GM04503 (cell line): ENCODE measurements around the gene MAP3K20.
"Not testable (repeated sequence)": the region's sequence is repeated elsewhere in the genome, so short reads cannot be mapped to it uniquely, and the experiment has no call there.

Experiments used
- DNase-seq: peaks from one replicate; pipeline ENCODE4 v3.0.0-alpha.2; 2012; ENCODE audit warnings: low read depth

Gene MAP3K20

DNA sequence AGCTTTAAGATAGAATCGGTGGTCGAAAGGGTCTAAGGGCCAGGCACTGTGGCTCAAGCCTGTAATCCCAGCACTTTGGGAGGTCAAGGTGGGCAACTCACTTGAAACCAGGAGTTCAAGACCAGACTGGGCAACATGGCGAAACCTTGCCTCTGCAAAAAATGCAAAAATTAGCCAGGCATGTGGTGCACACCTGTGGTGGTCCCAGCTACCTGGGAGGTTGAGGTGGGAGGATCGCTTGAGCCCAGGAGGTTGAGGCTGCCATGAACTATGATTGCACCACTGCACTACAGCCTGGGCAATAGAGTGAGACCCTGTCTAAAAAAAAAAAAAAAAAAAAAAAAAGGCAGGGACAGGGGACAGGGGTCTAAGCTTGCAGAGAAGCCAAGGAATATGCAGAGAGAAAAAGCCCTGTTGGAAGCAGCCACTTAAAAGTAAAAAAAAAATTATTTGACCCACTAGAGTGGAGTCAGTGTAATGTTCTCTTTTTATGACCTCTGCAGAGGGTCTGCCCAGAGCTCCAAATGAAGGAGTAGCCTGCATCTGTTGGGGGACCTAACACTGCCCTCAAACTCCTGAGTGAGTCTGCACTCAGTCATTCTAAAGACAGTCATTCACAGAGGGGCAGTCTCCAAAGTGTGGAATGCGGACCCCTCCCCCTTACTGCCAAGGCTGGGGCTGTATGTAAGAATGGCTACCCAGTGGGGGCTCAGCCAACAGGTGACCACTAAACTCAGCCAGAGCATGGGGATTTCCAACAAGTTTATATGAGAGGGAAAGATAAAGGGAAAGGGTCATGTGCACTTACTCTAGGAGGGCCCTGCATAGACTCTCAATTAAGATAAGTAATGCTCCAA, 160.5 kb downstream of the MAP3K20 start:
- DNase-seq = no peak

DNA sequence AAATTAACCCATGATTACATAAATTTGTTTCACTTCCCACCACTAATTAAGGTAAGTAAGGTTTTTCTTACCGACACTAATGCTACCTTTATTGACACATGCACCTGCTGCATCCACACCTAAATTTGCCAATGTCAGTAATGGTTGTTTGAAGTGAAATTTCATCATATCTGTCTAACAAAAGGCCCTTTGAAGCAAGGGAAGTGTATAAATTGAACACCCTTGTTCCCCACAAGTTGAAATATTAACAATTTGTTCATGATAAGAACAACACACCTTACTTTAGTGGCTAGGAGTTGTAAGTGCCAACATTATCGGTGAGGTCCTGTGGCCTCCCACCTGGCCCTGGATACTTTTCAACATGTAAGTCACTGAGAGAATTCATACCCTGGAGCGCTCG, 162.7 kb downstream of the MAP3K20 start:
- DNase-seq = no peak

DNA sequence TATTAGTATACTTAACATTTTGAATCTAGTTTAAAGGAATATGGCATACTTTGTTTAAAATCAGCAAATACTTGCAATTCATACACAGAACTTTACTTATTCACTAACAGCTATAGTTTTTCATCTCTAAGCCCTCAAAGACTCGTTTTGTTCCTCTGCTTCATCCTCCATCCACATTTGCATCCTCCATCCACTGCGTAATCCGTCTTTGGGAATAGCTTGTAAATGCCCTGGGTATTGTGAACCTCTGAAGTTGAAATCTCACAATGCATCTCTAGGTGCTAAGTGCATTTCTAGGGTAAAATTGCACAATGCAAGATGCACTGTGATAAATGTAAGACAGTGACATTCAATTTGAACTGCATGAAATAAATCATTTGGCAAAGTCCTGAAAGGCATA, 163.2 kb downstream of the MAP3K20 start:
- no peak for DNase-seq

DNA sequence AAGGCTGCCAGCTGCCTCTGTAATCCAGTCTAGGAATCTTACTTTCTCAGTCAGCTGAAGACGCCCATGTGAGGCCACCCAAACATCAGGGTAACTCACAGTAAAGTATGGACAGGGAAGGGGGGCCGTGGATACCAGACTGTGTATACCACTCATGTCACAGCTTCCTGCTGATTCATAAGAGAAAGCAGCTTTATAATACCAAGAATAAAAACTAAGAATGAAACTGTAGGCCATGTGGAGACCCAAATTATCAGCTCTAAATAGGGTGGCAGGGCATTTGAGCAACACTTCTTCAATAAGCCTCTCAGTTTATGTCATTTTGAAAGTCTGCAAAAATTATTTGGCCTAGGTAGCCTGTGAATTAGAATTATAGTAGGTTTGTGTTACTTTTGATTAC, 164.0 kb downstream of the MAP3K20 start:
- no peak for DNase-seq

DNA sequence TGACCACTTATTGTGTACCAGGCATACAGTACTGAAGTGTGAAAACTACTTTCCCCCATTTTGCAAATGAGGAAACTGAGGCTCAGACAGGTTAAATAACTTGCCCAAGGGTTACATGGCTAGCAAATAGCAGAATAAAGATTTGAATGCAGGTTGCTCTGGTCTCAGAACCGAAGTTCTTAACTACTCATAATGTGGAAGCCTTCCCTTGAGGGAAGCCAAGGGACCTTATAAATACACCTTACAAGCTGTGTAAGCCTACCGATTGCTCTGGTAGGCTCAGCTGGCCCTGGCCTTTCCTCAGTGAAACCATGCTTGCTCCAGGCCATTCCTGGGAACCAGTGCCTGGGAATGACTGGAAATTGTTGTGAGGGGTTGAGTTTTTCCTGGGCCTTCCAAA, 164.4 kb downstream of the MAP3K20 start:
- DNase-seq = no peak

DNA sequence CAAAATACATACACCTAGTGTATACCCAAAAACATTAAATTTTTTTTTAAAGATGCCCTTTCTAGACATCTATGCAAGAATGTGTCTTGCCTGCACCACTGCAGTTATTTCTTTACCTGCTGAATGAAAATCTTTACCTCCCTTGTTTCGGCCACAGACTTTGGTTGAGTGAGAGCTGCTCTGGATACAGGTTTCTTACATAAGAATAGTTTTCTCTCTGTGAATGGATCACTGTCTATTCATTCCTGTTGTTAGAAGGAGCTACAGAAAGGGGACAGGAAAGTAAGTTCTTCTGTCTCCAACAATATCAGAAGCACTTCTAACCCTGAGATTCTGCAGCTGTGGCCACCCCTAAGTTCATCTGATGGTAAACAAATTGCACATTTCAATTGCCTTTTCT, 166.0 kb downstream of the MAP3K20 start:
- DNase-seq = no peak

DNA sequence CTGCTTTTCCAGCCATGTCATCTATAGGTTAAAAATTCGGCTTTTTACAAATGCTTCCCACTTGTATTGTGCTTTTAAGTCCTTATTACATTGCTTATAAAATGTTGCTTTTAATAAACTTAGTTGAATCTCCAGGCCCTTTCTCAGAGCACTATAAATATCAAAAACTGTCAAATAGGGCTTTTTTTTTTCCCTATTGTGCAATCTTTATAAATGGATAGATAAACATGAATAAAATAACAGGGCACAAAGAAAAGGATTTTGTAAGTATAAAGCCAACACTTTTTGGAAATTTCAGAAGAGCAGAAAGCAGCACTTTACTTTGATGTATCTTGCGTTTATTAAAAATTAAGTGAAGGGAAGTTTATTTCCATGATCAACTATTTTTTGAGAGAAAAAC, 171.5 kb downstream of the MAP3K20 start:
- DNase-seq = no peak

DNA sequence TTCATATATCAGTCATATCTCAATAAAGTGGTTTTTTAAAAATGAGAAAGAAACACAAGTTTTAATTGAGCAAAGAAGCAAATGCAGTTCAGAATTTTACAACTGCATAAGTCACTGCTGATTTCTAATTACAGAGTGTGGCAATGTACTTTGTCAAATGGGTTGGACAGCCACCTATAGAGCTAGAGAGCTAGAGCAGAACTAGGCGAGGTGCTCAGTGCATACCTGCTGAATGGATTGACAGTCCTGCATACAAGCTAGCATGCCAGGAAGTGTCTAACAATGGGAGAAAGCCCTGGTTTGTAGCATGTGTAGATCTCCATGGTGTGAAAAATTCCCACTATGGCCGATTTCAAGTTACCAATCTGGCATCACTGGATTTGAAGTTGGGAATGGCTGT, 172.7 kb downstream of the MAP3K20 start:
- no peak for DNase-seq

DNA sequence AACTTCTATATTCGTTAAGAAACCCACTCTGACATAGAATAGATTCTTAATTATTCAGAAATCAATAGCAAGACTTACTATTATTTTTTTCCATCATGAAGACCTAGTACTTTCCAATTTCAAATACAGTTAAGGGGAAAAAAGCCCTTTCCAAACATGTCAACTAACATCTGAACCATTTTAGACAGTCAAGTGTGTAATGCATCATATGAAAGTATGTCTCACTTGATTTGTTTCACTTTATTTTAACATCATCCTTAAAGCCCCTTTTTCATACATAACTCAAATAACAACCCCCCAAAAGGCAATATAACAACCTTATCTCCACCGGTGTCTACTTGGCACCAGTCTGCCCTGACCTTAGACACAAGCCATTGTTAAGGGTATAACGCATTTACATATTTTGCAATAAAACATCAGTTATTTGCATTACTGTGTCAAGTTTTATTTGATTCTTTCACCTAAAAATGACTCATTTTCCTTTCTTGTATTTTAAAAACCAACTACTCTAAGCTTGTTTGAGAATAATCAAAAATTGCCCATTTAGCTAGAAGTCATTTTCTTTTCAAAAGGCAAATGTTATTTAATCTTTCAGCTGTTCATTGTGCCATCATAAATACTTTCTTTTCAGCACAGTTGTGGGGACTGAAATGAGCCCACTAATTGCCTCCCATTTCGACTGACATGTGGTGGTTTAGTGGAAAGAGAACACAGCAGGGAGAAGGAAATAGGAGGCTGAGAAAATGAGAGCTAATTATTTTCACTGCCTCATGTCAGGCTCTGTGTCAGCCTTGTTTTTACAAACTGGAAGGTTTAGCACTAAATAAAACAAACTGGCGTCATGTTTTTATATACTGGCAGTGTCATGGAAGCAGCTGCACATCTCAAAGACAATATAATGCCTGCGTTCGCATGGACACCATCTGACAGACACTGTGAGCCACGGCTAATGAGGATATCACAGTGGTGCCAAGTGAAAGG, 174.3 kb downstream of the MAP3K20 start:
- no peak for DNase-seq

DNA sequence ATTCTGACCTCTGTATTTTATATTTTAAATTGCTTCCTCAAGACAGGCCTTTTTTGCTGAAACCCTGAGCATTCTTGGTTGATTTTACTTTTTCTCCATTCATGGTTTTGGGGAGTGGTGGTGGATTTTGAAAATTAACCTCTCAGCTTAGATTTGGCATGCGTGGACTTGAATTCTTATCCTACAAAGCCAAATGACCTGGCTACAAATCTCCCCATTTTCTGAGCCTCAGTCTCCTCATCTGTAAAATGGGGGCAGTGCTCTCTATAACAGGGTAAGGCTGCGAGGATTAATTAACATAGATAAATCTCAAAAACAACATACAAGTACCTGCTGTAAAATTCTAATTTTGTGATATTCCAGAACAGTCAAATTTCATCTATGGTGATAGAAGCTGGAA, 175.6 kb downstream of the MAP3K20 start:
- DNase-seq = no peak

DNA sequence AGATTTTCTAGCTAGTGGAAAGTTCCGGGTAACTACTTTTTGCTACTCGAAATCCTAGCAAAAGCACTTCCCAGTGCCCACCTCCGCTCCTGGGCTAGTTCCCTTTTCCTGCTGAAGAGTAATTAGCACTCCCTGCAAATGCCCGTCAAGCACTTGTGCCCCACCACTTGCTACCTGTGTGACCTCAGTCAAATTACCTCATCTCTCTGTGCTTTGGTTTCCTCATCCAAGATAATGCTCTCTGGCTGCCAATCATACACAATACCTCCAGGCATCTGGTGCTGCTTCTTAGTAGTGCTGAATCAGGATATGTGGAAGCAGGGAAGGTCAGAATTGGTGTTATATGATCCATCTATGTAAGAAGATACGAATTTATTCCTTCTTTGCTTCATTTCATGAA, 176.9 kb downstream of the MAP3K20 start:
- DNase-seq = no peak

DNA sequence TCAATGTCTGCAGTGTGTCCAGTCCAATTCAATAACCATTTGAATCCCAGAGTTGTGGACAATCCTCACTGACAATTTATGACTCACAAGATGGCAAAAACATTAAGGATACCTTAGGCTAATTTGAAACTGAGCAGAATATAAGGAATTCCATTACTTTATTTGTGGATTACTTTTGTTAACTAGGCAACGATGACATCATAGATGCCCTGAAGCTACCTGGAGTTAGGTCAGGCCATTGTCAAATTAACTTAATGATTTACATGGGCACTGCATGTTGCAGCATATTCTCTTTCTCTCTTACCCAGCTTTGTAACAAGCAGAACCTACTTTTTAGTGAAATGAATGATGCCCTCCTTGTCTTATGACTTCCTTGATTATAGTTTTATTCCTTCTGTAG, 179.0 kb downstream of the MAP3K20 start:
- no peak for DNase-seq

DNA sequence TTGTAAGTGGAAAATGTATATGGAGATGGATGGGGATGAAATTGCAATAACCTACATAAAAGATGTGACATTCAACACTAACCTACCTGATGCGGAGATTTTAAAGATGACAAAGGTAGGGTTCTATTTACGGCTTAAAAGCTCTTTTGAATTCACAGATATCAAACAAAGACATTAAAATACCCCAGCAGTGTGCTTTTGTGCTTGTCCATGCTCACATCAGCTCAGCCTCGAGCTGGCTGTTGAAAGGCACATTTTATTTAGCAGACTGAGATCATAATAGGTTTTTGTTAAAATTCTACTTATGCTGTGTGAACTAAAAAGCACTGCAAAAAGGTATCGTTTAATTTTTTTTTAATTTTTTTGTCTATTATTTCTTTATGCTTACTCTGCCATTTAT, 183.1 kb downstream of the MAP3K20 start:
- DNase-seq = no peak

DNA sequence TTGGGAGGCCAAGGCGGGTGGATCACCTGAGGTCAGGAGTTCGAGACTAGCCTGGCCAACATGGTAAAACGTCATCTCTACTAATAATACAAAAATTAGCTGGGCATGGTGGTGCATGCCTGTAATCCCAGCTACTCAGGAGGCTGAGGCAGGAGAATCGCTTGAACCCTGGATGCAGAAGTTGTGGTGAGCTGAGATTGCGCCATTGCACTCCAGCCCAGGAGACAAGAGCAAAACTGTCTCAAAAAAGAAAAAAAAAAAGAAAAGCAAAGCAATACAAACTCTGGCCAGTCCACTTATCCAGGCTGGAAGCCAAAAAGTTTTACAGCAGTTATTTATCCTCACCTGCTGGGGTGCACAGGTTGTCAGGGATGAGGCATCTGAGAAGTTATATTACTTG, 186.7 kb downstream of the MAP3K20 start:
- not testable (repeated sequence) for DNase-seq

DNA sequence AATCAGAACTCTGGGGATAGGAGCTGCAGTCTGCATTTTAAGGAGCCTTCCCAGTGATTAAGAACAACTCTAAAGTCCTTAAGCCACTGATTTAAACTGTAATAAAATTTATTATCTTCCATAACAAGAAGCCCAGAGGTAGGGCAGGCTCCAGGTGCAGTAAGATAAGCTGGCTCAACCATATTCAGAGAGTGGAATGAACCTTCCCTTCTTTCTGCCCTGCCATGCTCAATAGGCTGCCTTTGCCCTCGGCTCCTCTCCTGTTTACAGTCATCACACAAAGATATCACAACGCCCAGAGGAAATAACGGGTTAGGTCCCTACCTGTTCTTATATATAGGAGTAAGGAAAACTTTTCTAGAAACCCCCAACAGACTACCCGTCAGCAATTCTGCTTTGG, 188.5 kb downstream of the MAP3K20 start:
- DNase-seq = no peak

DNA sequence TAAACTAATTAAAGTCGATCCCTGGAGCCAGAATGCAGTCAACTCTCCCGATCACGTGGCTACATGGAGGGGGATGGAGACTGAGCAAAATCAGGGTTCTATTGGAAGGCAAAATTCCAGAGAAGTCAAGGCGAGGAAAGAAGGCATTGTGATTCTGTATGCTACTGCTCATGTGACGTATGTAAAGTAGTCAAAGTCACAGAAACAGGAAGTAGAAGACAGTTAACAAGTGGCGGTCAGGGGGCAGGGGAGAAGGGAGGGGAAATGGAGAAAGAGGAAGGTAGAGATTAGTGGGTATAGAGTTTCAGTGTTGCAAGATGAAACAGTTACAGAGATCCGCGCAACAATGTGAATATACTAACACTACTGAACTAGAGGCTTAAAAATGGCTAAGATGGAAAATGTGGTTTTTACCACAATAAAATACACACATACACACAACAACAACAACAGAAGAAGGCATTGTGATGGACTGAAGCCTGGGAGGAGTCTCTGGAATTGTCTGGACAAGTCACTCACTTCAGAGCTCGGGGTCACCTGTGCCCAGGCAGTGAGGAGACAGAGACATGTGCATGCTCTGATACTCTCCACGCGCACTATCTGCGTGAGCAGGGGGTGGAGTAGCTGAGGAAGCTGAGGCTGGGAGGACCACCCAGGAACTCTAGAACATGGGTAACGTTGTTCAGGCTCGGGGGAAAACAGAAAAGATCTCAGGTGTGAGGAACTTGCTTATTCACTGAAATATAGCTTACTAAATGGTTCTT, 189.1 kb downstream of the MAP3K20 start:
- no peak for DNase-seq

DNA sequence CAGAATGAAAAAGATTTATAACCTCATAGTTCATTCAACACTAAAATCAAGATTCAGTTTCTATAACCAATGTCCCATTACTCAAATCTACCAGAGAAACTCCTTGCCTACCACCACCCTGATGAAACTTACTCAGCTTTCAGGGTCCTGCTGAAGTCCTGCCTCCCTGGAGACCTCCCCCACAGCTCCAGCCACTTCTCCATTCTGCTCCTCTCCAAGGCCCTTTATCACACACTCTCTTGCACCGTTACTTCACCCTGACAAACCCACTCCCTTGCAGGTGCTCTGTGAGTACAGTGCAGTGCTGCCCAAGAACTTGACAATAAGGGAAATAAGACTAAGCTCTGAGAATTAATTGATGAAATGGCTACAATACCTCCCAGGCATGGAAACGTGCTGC, 195.5 kb downstream of the MAP3K20 start:
- no peak for DNase-seq

DNA sequence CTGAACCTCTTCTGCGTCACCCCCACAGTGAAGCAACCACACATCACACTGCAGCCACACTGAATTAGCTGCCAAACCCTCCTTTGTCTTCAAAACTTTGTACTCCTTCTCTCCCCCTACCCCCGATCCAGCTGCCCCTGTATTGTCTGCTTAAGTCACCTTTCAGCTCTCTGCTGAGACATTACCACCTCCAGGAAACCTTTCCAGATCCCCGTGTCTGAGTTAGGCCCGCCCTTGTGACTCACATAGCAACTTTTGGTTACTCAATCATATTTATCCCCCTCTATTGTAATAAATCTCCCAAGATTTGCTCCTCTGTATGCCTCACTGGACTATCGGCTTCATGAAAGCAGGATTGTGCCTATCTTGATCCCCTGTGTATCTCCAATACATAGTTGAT, 196.2 kb downstream of the MAP3K20 start:
- DNase-seq = no peak

DNA sequence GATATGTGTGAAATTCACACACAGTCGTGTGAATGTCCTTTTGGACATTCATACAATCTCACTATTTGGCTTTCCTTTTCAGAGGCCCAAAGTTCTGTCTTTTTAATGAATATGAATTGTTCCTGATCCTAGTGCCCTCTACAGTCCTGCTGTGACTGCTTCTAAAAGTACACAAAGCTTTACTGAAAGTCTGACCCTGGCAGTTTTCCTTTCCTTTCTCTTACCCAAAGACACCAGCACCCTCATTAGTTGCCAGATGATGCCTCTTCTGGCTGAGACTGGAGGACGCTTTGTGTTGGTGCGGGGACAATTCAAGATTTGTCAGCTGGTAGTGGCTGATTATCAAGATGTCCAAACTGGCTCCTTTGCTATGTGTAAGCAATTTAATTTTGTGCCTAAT, 197.2 kb downstream of the MAP3K20 start:
- DNase-seq = no peak

DNA sequence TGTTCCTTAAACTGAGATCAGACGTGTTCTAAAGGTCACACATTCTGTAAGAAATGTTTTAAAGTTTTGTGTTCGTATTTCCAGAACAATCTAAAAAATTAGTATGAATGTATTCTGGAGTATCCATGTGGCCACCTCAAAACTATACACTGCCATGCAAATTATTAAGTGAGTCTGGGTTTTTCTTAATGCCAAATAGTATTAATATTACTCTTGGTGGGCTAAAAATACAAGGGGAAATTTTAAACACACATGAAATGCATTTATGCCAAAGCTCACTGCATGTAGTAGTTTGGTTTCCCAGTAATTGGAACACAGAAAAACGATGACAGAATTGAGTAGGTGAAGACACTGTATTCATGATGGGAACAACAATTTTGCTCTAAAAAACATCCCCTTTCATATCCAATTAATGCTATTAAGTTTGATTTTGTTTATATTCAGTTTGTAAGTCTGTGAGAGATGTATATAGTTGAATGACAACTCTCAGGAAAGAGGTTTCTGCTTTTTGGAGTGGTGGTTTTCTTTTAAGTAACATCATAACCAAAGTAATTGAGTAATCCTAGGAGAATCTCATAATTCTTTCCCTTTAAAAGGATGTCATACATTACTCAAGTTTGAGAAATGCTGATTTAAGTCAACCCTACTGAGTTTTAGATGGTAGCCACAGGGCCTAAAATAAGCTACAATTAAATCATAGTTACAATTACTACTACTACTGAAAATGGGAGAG, 203.3 kb downstream of the MAP3K20 start:
- DNase-seq = no peak

DNA sequence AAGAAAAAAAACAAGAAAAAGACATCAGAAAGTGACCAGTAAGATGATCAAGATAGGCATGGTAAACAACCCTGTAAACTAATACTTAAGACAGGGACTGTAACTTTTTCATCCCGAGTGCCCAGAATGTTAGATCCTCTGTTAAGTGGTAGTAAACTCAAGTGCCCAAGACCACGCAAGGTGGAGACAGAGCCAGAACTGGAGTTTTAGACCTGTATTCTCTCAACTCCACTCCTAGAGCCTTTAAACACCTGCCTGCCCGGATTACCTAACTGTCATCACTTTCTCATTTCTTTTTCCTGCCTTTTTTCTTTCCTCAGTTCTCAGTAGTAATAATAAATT, 203.9 kb downstream of the MAP3K20 start:
- DNase-seq = no peak

DNA sequence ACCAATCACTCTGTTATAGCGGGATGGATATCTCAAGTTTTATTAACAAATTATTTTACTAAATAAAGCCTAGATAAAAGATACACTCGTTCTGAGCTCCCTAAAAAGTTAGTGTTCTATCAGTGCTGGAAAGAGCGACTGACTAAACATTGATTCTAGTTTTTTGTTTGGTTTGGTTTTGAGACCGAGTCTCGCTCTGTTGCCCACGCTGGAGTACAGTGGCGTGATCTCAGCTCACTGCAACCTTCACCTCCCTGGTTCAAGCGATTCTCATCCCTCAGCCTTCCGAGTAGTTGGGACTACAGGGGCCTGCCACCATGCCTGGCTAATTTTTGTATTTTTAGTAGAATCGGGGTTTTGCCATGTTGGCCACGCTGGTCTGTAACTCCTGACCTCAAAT, 205.2 kb downstream of the MAP3K20 start:
- no peak for DNase-seq
